PC-3 (cell line): ENCODE results near the gene HDAC4.

ENCODE experiments used
- EZH2phosphoT487 ChIP-seq: fragments of 300-600 bp; sonication (generic); IDR thresholded peaks from 2 replicates; pipeline ENCODE4 v1.6.1; 2018; ENCODE audit warnings: mild to moderate bottlenecking, antibody characterized with exemption, low read length, borderline replicate concordance
- TF ChIP-seq, protein P1 (sequence below): fragments of 300-600 bp; sonication (generic); conservative IDR thresholded peaks from 2 replicates; pipeline ENCODE4 v1.5.1; 2017; ENCODE audit warnings: antibody characterized with exemption, low read depth, mild to moderate bottlenecking, low read length

DNA sequence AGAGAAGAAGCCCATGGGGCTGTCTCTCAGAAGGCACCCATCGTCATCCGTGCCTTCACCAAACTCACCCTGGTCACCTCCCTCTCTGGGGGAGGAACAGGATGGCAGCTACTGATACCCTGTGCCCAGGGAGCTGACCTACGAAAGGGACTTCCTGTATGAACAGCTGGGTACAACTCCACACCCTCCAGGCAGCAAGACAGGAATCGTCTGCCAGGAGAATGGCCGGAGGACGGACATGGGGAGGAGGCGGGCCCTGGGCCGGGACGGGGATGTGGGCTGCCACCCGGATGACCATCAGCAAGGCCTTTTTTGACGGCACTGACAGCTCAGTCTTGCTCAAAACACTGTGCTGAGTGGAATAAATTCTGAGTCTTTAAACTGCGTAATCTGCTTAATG lies 243.6 kb downstream of the HDAC4 start:
- TF ChIP-seq, protein P1, sequence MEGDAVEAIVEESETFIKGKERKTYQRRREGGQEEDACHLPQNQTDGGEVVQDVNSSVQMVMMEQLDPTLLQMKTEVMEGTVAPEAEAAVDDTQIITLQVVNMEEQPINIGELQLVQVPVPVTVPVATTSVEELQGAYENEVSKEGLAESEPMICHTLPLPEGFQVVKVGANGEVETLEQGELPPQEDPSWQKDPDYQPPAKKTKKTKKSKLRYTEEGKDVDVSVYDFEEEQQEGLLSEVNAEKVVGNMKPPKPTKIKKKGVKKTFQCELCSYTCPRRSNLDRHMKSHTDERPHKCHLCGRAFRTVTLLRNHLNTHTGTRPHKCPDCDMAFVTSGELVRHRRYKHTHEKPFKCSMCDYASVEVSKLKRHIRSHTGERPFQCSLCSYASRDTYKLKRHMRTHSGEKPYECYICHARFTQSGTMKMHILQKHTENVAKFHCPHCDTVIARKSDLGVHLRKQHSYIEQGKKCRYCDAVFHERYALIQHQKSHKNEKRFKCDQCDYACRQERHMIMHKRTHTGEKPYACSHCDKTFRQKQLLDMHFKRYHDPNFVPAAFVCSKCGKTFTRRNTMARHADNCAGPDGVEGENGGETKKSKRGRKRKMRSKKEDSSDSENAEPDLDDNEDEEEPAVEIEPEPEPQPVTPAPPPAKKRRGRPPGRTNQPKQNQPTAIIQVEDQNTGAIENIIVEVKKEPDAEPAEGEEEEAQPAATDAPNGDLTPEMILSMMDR, result no peak
- no peak for TF ChIP-seq EZH2phosphoT487
